ENCODE measurements around the gene HDAC9.

HDAC9 gene

DNA sequence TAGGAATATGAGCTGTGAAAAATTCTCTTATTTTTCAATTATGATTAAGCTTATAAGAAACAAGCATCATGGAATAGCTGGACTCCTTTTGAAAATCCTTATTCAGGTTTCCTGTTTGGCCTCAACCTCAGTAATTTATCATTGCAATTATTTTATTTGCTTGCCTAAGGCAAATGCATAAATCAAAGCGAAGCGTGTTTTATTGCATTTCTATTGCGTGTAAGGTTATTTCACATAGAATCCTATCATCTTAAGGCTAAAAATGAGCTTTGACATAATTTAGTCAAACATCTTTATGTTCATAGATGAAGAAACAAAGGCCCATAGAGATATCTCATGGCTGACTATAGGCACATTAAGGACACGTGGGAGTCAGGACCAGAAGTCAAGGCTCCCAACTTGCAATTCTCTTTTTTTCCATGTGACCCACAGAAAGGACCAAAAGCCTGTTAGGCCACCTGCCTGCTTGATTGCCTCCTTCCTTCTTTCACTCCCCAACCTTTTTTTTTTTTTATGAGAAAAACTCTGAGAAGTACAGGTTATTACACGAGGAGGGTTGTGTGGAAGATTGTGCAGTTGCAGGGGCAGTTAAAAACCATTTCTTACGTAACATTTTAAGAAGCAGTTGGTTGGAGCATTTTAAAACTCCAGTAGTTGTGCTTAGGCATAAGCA lies 261.0 kb downstream of the HDAC9 start:
- Histone ChIP-seq H3K36me3 (ENCODE audit: insufficient read depth) (no peaks in the 10 kb centered on the region), H2AFZ (ENCODE audit: low read depth) (no peak overlapping the region), H3K4me3 (IDR thresholded peaks at IDR 0.05; ENCODE audit: insufficient read depth, low read depth, low read length) (no peak overlapping the region), H3K27me3 (ENCODE audit: insufficient read depth, low read depth) (no peaks in the 10 kb centered on the region), H3K4me1 (ENCODE audit: low read depth, poor library complexity, severe bottlenecking) (no peaks in the 10 kb centered on the region), H3K27ac (no peak overlapping the region), H3K79me2 (ENCODE audit: insufficient read depth, low read depth) (no peaks in the 10 kb centered on the region), H3K9ac (no peak overlapping the region), H4K20me1 (ENCODE audit: insufficient read depth) (no peaks in the 10 kb centered on the region), H3K4me2 (no peak overlapping the region)
- TF ChIP-seq, protein P1, sequence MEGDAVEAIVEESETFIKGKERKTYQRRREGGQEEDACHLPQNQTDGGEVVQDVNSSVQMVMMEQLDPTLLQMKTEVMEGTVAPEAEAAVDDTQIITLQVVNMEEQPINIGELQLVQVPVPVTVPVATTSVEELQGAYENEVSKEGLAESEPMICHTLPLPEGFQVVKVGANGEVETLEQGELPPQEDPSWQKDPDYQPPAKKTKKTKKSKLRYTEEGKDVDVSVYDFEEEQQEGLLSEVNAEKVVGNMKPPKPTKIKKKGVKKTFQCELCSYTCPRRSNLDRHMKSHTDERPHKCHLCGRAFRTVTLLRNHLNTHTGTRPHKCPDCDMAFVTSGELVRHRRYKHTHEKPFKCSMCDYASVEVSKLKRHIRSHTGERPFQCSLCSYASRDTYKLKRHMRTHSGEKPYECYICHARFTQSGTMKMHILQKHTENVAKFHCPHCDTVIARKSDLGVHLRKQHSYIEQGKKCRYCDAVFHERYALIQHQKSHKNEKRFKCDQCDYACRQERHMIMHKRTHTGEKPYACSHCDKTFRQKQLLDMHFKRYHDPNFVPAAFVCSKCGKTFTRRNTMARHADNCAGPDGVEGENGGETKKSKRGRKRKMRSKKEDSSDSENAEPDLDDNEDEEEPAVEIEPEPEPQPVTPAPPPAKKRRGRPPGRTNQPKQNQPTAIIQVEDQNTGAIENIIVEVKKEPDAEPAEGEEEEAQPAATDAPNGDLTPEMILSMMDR (conservative IDR thresholded peaks at IDR 0.05; ENCODE audit: low read depth, low read length): no peak

DNA sequence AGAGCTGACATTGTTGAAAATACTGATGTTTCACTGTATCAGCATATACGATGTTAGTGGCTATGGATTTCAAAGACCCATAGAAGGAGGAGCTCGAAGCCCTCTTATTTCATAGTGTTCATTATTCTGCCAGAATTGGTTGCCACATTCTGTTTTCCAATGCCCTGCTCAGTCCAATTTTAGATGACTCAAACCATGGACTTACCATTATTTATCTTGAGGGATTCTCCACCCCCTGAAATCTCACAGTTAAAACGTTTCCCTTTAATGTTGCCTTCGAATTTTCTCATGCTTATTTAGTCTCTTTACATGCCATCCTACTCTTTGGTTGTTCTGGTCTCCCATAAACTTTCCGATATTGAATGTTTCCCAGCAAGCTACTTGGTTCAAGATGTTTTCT lies 264.5 kb downstream of the HDAC9 start:
- Histone ChIP-seq H3K4me3 (IDR thresholded peaks at IDR 0.05; ENCODE audit: insufficient read depth, low read depth, low read length) (no peak overlapping the region), H3K4me1 (ENCODE audit: low read depth, poor library complexity, severe bottlenecking) (no peaks in the 10 kb centered on the region), H3K27ac (no peak overlapping the region), H3K27me3 (ENCODE audit: insufficient read depth, low read depth) (no peaks in the 10 kb centered on the region), H3K9ac (no peak overlapping the region), H3K79me2 (ENCODE audit: insufficient read depth, low read depth) (no peaks in the 10 kb centered on the region), H3K4me2 (no peak overlapping the region), H2AFZ (ENCODE audit: low read depth) (no peak overlapping the region), H4K20me1 (ENCODE audit: insufficient read depth) (no peaks in the 10 kb centered on the region), H3K36me3 (ENCODE audit: insufficient read depth) (no peaks in the 10 kb centered on the region)
- TF ChIP-seq, protein P1 (conservative IDR thresholded peaks at IDR 0.05; ENCODE audit: low read depth, low read length): no peak

DNA sequence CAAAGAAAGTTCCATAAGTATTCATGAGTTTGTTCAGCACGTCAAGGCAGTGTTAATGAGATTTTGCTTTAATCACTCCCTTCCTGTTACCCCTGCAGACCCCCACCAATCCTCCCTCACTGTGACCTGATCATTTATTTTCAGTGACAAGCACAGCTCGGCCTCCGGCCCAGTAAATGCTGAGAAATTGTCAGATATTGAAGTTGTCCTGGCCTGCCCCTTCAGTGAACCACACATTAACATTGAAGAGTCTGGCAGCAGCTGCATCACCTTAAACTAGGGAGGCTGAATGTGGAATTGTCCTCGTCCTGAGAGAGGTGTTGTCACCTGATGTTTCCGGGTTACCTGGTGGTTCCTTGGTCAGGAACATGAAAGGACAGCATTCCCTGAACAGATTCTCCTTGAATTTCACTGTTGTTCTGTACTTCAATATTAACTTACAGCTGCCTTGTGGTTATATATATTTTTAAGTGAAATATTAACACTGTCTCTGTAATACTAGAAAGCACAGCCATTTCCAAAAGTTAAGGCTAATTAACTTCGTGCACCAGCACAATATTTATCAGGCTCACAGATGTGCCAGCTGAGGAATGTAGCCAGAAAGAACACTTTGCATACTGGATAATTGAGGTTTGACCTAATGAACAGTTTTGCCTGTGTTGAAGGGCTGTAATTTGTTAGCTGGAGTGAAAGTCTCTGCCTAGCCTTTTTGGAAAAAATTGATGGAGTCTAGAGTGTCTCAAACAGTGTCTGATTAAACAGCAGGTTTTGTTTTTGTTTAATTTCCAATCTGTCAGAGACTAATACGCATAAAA lies 265.3 kb downstream of the HDAC9 start:
- Histone ChIP-seq H3K36me3 (ENCODE audit: insufficient read depth) (no peaks in the 10 kb centered on the region), H3K27me3 (ENCODE audit: insufficient read depth, low read depth) (no peaks in the 10 kb centered on the region), H3K9ac (no peak overlapping the region), H3K4me1 (ENCODE audit: low read depth, poor library complexity, severe bottlenecking) (no peaks in the 10 kb centered on the region), H3K79me2 (ENCODE audit: insufficient read depth, low read depth) (no peaks in the 10 kb centered on the region), H2AFZ (ENCODE audit: low read depth) (no peak overlapping the region), H3K4me2 (no peak overlapping the region), H3K27ac (no peak overlapping the region), H3K4me3 (IDR thresholded peaks at IDR 0.05; ENCODE audit: insufficient read depth, low read depth, low read length) (no peak overlapping the region), H4K20me1 (ENCODE audit: insufficient read depth) (no peaks in the 10 kb centered on the region)
- TF ChIP-seq, protein P1 (conservative IDR thresholded peaks at IDR 0.05; ENCODE audit: low read depth, low read length): no peak

DNA sequence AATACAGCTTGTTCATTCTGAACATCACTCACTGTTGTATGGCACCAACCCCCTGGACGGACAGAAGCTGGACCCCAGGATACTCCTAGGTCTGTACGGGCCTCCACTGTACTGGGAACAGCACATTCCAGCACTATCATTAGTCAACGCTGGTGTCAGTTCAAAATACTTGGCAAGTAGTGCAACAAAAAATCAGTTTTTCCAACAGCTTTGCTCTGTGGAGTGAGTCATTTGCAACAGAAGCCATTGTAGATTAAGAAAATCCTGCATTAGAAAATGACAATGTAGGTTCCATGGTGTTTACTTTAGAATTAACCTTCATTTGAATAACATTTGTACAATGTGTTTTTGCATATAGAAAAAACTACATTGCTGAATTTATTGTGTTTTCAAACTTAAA lies 266.6 kb downstream of the HDAC9 start:
- H3K79me2 ChIP-seq (ENCODE audit: insufficient read depth, low read depth): no peaks in the 10 kb centered on the region
- H3K36me3 ChIP-seq (ENCODE audit: insufficient read depth): no peaks in the 10 kb centered on the region
- no peak overlapping the region for H2AFZ ChIP-seq (ENCODE audit: low read depth)
- no peaks in the 10 kb centered on the region for H3K4me1 ChIP-seq (ENCODE audit: low read depth, poor library complexity, severe bottlenecking)
- no peak overlapping the region for H3K9ac ChIP-seq
- no peaks in the 10 kb centered on the region for H4K20me1 ChIP-seq (ENCODE audit: insufficient read depth)
- TF ChIP-seq, protein P1 (conservative IDR thresholded peaks at IDR 0.05; ENCODE audit: low read depth, low read length): no peak
- no peak overlapping the region for H3K27ac ChIP-seq
- no peak overlapping the region for H3K4me2 ChIP-seq
- no peak overlapping the region for H3K4me3 ChIP-seq (IDR thresholded peaks at IDR 0.05; ENCODE audit: insufficient read depth, low read depth, low read length)
- no peaks in the 10 kb centered on the region for H3K27me3 ChIP-seq (ENCODE audit: insufficient read depth, low read depth)
